Activated T-helper 2 cell treated with anti-CD3 and anti-CD28 coated beads, Interferon-gamma antibody, Interleukin-2, Interleukin-4, amounts not matched to agents 10 μg/mL and 5 μg/mL and 100 μg/mL, durations not matched to agents 14 hours and 24 hours and 36 hours (primary cell): ENCODE data around the gene SNED1. TPM values are rescaled to one million over a fixed set of nuclear protein-coding genes. Genes with fewer than 3 reads are reported as not detected.

ENCODE experiments used
- DNase-seq: peaks from one replicate; pipeline ENCODE4 v3.0.0; 2021; ENCODE audit warnings: low spot score
- H3K27ac Mint-ChIP-seq: one replicate; pipeline ENCODE4 v1.8.0; 2021; ENCODE audit warnings: mixed read lengths
- H3K27me3 Mint-ChIP-seq: one replicate; pipeline ENCODE4 v1.8.0; 2021; ENCODE audit warnings: low read depth, mixed read lengths
- H3K36me3 Mint-ChIP-seq: one replicate; pipeline ENCODE4 v1.8.0; 2021; ENCODE audit warnings: low read depth, mixed read lengths
- H3K4me1 Mint-ChIP-seq: one replicate; pipeline ENCODE4 v1.8.0; 2021; ENCODE audit warnings: low read depth, mixed read lengths
- H3K4me3 Mint-ChIP-seq: one replicate; pipeline ENCODE4 v1.8.0; 2021; ENCODE audit warnings: low read depth, mild to moderate bottlenecking, moderate library complexity, mixed read lengths
- H3K9me3 Mint-ChIP-seq: one replicate; pipeline ENCODE4 v1.8.0; 2021; ENCODE audit warnings: mixed read lengths
- intact Hi-C: fragments of 100-400 bp; cut with micrococcal nuclease; formaldehyde crosslinking; loops from one replicate; pipeline ENCODE4 v1.15.1; 2023
- total RNA-seq: library from RNA; stranded (reverse); gene quantifications from 2 replicates; pipeline ENCODE4 v1.2.3, GENCODE V29; 2022

Gene SNED1
- total RNA-seq, 1 donor from 2014 or later = 1.5 TPM

DNA sequence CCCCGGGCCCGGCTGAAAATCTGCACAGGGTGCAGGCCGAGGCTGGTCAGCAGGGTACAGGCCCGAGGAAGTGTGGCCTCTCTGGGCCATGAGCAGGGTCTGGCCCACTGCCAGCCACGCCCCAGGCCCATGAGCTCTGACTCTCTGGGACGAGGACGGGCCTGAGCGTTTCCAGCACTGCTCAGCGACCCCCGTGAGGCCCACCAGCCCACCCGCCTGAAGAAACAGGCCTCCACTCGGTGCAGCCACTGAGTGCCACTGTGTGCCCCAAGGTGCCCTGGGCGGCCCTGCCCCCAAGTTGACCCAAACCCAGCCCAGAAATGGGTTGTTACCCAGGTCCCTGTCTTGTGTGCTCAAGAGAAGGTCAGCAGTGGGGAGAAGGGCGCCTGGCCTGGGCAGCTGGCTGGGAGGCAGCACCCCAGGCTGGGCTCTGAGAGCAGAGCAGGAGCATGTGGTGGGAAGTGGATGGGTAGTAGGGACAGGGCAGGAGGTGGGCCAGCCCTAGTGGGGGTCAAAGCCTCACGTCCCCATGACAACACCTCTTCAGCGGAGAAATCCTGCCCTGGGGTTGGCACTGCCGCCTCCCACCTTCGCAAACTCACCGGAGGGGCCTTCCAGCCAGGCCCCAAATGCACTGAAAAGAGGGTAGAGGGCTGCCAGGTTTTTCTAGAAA, 2.1 kb upstream of the SNED1 start:
- no peak for DNase-seq
- Mint-ChIP-seq H3K4me1 (no peaks in the 10 kb centered on the region), H3K36me3 (no peaks in the 10 kb centered on the region), H3K9me3 (no peaks in the 10 kb centered on the region), H3K4me3 (no peak overlapping the region), H3K27me3 (peaks cover 31% of the 10 kb centered on the region), H3K27ac (no peak overlapping the region)
- intact Hi-C loops = no loop called here

DNA sequence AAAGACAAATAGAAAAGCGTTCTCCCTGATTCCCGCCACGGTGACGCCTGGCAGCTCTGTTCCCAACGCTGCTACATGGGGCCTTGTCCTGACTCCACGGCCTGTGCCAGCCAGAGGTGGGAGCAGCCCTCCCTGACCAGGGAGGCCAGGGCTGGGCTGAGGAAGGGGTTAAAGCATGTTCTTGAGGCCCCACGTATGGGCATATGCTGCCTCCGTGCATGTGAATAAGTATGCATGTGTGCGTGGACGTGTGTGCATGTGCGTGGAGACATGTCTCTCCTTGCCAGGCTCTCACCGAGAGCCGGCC, 1.6 kb upstream of the SNED1 start:
- no peaks in the 10 kb centered on the region for H3K9me3 Mint-ChIP-seq
- no peaks in the 10 kb centered on the region for H3K36me3 Mint-ChIP-seq
- DNase-seq = no peak
- no peaks in the 10 kb centered on the region for H3K4me1 Mint-ChIP-seq
- no peak overlapping the region for H3K4me3 Mint-ChIP-seq
- intact Hi-C loops = no loop called here
- H3K27me3 Mint-ChIP-seq = peaks cover 32% of the 10 kb centered on the region
- no peak overlapping the region for H3K27ac Mint-ChIP-seq

- no peak overlapping the region for H3K27ac Mint-ChIP-seq
- no peaks in the 10 kb centered on the region for H3K4me1 Mint-ChIP-seq
- H3K27me3 Mint-ChIP-seq = peaks cover 32% of the 10 kb centered on the region
- no peaks in the 10 kb centered on the region for H3K9me3 Mint-ChIP-seq
- no peak for DNase-seq
- intact Hi-C loops = no loop called here
- H3K4me3 Mint-ChIP-seq = no peak overlapping the region
- H3K36me3 Mint-ChIP-seq = no peaks in the 10 kb centered on the region
Observed at GRCh38 chr2:240997141-240997855, 1.1 kb upstream of the SNED1 start.

DNA sequence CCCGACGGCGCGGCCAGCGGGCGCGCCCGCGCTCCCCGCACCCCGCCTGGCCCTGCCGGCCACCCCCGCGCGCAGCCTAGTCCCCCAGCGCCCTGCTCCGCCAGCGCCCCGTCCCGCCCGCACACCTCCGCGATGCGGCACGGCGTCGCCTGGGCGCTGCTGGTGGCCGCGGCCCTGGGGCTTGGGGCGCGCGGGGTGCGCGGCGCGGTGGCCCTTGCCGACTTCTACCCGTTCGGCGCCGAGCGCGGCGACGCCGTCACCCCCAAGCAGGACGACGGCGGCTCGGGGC, 232 bp downstream of the SNED1 start:
- H3K4me3 Mint-ChIP-seq = no peak overlapping the region
- H3K27ac Mint-ChIP-seq = no peak overlapping the region
- DNase-seq = no peak
- peaks cover 32% of the 10 kb centered on the region for H3K27me3 Mint-ChIP-seq
- no peaks in the 10 kb centered on the region for H3K36me3 Mint-ChIP-seq
- no peaks in the 10 kb centered on the region for H3K4me1 Mint-ChIP-seq
- H3K9me3 Mint-ChIP-seq = peaks cover 3% of the 10 kb centered on the region
- intact Hi-C loops = no loop called here

- DNase-seq = no peak
- Mint-ChIP-seq H3K36me3 (no peaks in the 10 kb centered on the region), H3K4me1 (no peaks in the 10 kb centered on the region), H3K27me3 (peaks cover 32% of the 10 kb centered on the region), H3K9me3 (peaks cover 9% of the 10 kb centered on the region), H3K27ac (no peak overlapping the region), H3K4me3 (no peak overlapping the region)
- intact Hi-C loops = no loop called here
Observed at GRCh38 chr2:240998995-240999791, 775 bp downstream of the SNED1 start.

- Mint-ChIP-seq H3K9me3 (peaks cover 10% of the 10 kb centered on the region), H3K36me3 (no peaks in the 10 kb centered on the region), H3K4me3 (no peak overlapping the region), H3K4me1 (no peaks in the 10 kb centered on the region), H3K27me3 (peaks cover 32% of the 10 kb centered on the region), H3K27ac (no peak overlapping the region)
- no peak for DNase-seq
- intact Hi-C loops = no loop called here
Observed at GRCh38 chr2:240999873-241000541, 1.6 kb downstream of the SNED1 start.

GRCh38 chr2:241000831-241001321, 2.5 kb downstream of the SNED1 start:
- no peaks in the 10 kb centered on the region for H3K4me1 Mint-ChIP-seq

DNA sequence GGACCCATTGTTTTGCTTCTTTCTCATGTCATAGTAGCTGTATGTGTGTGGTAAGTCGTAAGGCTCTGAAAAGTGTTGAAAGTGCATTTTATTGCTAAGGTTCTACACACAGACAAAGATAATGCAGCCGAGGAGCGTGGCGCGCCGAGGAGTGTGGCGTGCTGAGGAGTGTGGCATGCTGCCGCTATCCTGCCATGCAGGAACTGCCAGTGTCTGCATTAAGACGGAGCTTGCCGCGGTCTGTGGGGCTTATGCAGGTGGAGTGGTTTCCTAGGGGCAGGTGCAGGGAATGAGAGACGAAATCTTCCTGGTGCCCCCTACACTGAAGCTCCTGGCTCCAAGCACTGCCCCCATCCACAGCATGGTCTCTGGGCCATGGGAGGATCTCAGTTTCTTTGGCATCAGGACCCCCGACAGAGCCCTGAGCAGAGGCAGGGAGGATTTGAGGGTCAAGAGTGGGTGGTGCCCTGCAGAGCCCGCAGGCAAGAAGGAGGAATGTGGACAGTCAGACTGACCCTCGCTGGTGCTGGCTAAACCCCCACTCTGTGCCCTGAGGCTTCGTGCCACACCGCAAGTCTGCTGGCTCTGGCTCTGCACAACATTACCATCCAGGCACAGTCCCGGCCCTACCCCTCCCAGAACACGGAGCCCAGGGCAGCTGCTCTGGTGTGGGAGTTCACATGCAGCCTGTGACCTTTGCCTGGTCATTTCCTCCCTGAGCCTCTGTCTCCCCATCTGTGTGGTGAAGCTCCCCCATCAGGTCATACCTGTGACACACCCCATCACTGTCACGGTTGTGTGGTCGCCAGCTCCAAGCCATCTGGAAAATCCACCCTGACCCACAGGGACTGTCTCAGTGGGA, 3.2 kb downstream of the SNED1 start:
- intact Hi-C loops = no loop called here
- DNase-seq = peak; percentile 4
- no peaks in the 10 kb centered on the region for H3K36me3 Mint-ChIP-seq
- H3K9me3 Mint-ChIP-seq = peaks cover 22% of the 10 kb centered on the region
- peaks cover 33% of the 10 kb centered on the region for H3K27me3 Mint-ChIP-seq
- H3K27ac Mint-ChIP-seq = no peak overlapping the region
- H3K4me3 Mint-ChIP-seq = no peak overlapping the region
- peaks cover 4% of the 10 kb centered on the region for H3K4me1 Mint-ChIP-seq

More at GRCh38 chr2:241000831-241001321, 2.5 kb downstream of the SNED1 start:
- Mint-ChIP-seq H3K9me3 (peaks cover 18% of the 10 kb centered on the region), H3K36me3 (no peaks in the 10 kb centered on the region), H3K27me3 (peaks cover 31% of the 10 kb centered on the region), H3K27ac (no peak overlapping the region), H3K4me3 (no peak overlapping the region)
- DNase-seq = peak; percentile 8
- intact Hi-C loops = no loop called here

- H3K9me3 Mint-ChIP-seq = peaks cover 22% of the 10 kb centered on the region
- peaks cover 5% of the 10 kb centered on the region for H3K4me1 Mint-ChIP-seq
- intact Hi-C loops = no loop called here
- H3K27me3 Mint-ChIP-seq = peaks cover 31% of the 10 kb centered on the region
- no peak overlapping the region for H3K4me3 Mint-ChIP-seq
- DNase-seq = no peak
- H3K27ac Mint-ChIP-seq = no peak overlapping the region
- no peaks in the 10 kb centered on the region for H3K36me3 Mint-ChIP-seq
Observed at GRCh38 chr2:241002275-241003046, 4.0 kb downstream of the SNED1 start.

- peaks cover 5% of the 10 kb centered on the region for H3K4me1 Mint-ChIP-seq
- no peaks in the 10 kb centered on the region for H3K36me3 Mint-ChIP-seq
- no peak overlapping the region for H3K27ac Mint-ChIP-seq
- intact Hi-C loops = no loop called here
- DNase-seq = no peak
- peaks cover 28% of the 10 kb centered on the region for H3K27me3 Mint-ChIP-seq
- peaks cover 22% of the 10 kb centered on the region for H3K9me3 Mint-ChIP-seq
- H3K4me3 Mint-ChIP-seq = no peak overlapping the region
Observed at GRCh38 chr2:241003047-241003360, 4.6 kb downstream of the SNED1 start.

- Mint-ChIP-seq H3K9me3 (peaks cover 22% of the 10 kb centered on the region), H3K4me3 (no peak overlapping the region), H3K27ac (no peak overlapping the region), H3K4me1 (peaks cover 5% of the 10 kb centered on the region), H3K27me3 (peaks cover 28% of the 10 kb centered on the region), H3K36me3 (no peaks in the 10 kb centered on the region)
- peak; percentile 2 for DNase-seq
- intact Hi-C loops = no loop called here
Observed at GRCh38 chr2:241003369-241003768, 5.0 kb downstream of the SNED1 start.
